Ammon's horn (tissue), 1 donor: ENCODE data around the gene TEFM.
"Not testable (repeated sequence)": the region's sequence is repeated elsewhere in the genome, so short reads cannot be mapped to it uniquely, and the experiment has no call there.

Source experiments
- DNase-seq: peaks from one replicate; pipeline ENCODE4 v3.0.0-alpha.2; 2016; ENCODE audit warnings: low spot score

Gene TEFM

GRCh38 chr17:30906101-30906911, at the start of gene TEFM:
TEFM (minus strand) TSS chr17:30906238; CDS start chr17:30906198, 40 bp downstream.
- peak; percentile 92 for DNase-seq

GRCh38 chr17:30954046-30954830, 48.2 kb upstream of the TEFM start:
- peak; percentile 49 for DNase-seq

- no peak for DNase-seq
Observed at GRCh38 chr17:30952638-30953393, 46.8 kb upstream of the TEFM start.

- DNase-seq: peak; percentile 78
Observed at GRCh38 chr17:30950669-30951399, 44.8 kb upstream of the TEFM start.

- DNase-seq: no peak
Observed at GRCh38 chr17:30950189-30950588, 44.2 kb upstream of the TEFM start.

GRCh38 chr17:30947796-30948195, 41.8 kb upstream of the TEFM start:
- DNase-seq: no peak

GRCh38 chr17:30942308-30943079, 36.5 kb upstream of the TEFM start:
- DNase-seq: no peak

GRCh38 chr17:30939051-30939689, 33.1 kb upstream of the TEFM start:
- no peak for DNase-seq

GRCh38 chr17:30933966-30934365, 27.9 kb upstream of the TEFM start:
- no peak for DNase-seq

- DNase-seq: not testable (repeated sequence)
Observed at GRCh38 chr17:30931582-30931981, 25.5 kb upstream of the TEFM start.

GRCh38 chr17:30930495-30930894, 24.5 kb upstream of the TEFM start:
- DNase-seq: no peak

GRCh38 chr17:30929861-30930260, 23.8 kb upstream of the TEFM start:
- not testable (repeated sequence) for DNase-seq

GRCh38 chr17:30929081-30929633, 23.1 kb upstream of the TEFM start:
- no peak for DNase-seq

GRCh38 chr17:30928584-30928983, 22.5 kb upstream of the TEFM start:
- DNase-seq: no peak

GRCh38 chr17:30927756-30928155, 21.7 kb upstream of the TEFM start:
- DNase-seq: no peak

GRCh38 chr17:30926516-30926915, 20.5 kb upstream of the TEFM start:
- no peak for DNase-seq

- DNase-seq: no peak
Observed at GRCh38 chr17:30924341-30924740, 18.3 kb upstream of the TEFM start.

- no peak for DNase-seq
Observed at GRCh38 chr17:30922235-30923030, 16.4 kb upstream of the TEFM start.

- DNase-seq: peak; percentile 53
Observed at GRCh38 chr17:30921544-30922196, 15.6 kb upstream of the TEFM start, which contains the start of gene ADAP2. ADAP2 (plus strand) TSS chr17:30921945; CDS start chr17:30922015, 70 bp downstream.
